Pulmonary artery endothelial cell (primary cell): ENCODE results near the gene CEP350. TPM values are rescaled to one million over a fixed set of nuclear protein-coding genes. Genes with fewer than 3 reads are reported as not detected.

Experiments used
- DNase-seq: peaks from one replicate; pipeline ENCODE4 v3.0.0-alpha.2; 2011; ENCODE audit warnings: low read depth, low spot score
- total RNA-seq: library from RNA; depleted of rRNA; stranded (reverse); fragments of >200 nt; gene quantifications from 2 replicates; pipeline ENCODE4 v1.2.3, GENCODE V29; 2014

Gene CEP350
- total RNA-seq, 1 donor from 2014 or later = 40.6 TPM

DNA sequence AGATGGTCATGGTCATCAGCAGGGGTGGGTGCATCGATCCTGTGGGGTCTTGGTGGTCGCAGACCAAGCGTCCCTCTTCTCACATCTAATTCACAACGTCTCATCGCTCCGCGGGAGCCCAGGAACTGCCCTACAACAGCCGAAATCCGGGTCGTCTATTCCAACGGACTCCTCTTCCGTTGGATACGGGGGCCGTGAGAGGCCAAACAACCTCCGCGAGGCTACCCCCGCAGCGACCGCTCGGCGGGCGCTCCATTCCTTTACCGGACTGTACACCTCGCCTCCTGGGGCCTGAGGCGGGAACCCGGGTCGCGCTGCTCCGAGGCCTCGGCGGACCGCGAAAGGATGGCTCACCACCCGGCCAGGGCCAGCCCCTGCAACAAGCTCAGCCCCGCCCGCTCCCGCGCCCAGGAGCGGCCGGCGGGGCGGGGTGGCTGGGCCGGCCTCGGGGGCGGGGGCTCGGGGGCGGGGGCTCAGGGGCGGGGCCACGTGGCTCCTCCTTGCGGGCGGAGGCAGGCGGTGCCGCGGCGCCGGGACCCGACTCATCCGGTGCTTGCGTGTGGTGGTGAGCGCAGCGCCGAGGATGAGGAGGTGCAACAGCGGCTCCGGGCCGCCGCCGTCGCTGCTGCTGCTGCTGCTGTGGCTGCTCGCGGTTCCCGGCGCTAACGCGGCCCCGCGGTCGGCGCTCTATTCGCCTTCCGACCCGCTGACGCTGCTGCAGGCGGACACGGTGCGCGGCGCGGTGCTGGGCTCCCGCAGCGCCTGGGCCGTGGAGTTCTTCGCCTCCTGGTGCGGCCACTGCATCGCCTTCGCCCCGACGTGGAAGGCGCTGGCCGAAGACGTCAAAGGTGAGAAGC is 199.9 kb downstream of the CEP350 start, which contains the start of gene QSOX1:
Gene QSOX1 (plus strand): TSS at position 545 of the 857 bp plus-strand sequence. CDS start 39 bp downstream, at position 584.
- DNase-seq = no peak

DNA sequence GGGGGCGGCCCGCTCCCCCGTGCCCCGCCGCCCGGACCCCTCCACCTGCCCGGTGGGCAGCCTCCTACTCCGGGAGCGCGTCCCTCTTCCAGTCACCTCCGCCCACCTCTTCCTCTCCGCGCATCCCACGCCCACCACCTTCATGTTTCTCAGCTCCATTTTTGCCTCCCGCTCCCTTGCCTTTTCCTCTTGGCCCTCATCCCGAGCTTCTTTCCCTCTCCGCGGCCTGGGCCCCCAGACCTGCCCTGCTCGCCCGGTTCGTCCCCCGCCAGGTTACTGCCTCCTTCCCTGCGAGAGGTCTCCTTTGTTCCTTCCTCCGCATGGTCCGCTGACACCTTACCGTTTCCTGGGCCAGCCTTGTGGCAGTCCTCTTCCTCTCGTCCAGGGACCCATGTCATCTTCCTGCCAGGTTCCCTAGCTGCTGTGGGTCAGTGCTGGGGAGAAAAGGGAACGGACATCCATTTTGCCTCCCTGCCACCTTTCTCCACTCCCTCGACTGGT is 200.6 kb downstream of the CEP350 start:
- DNase-seq = no peak

DNA sequence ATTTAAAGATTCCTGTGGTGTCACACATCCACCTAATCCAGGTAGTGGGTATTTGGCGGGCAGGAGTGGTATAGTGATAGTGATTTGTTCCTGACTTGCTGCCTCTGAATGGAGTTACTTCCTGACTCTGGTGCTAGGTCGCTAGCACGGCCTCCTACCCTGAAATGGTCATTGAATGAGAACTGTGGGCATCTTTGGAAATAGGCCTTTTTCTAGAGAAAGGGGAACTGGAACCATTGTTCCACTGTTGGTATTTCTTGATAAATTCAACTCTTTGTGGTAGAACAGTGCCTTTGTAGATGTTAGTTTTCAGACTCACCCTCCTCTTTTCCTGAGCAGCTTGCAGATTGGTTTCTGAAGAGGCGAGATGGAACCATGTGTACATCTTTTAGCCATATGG is 201.6 kb downstream of the CEP350 start:
- no peak for DNase-seq

DNA sequence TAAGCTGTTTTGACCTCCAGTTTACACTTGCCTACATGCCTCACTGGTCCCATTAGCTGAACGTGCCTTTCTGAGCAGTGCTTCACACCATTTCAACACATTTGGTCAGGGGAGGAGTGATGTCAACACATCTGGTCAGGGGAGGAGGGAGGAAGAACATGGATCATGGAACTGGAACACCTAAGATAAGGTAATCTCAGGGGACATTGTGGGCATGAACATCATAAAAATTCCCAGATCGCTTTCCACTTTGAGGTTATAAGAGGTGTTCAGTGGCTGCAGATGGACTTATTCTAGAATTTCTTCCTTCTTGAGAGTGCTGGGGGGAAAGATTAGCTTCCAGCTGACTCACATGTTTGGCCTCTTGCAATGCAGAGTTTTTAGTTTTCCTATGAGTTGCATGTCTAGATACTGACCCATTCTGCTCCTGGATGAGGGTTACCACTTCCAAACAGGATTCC is 202.1 kb downstream of the CEP350 start:
- no peak for DNase-seq

DNA sequence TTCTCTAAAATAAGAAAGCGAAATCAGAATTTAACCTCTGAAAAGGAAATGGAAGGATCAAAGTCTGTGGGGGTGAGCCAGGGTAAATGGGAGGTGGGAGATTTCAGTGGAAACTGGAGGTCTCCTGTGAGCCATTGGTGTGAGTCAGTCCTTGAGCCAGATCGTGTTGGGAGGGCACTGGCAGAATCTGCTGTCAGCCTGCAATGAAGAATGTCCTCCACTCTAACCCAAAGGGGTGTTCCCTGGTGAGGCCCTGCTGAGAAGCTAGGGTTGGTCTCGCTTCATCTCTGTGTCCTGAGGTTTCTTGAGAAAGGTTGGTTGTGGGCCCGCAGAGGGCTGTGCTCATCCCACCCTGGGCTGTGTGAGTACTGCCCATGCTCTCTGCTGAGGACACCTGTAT is 202.5 kb downstream of the CEP350 start:
- DNase-seq = no peak

DNA sequence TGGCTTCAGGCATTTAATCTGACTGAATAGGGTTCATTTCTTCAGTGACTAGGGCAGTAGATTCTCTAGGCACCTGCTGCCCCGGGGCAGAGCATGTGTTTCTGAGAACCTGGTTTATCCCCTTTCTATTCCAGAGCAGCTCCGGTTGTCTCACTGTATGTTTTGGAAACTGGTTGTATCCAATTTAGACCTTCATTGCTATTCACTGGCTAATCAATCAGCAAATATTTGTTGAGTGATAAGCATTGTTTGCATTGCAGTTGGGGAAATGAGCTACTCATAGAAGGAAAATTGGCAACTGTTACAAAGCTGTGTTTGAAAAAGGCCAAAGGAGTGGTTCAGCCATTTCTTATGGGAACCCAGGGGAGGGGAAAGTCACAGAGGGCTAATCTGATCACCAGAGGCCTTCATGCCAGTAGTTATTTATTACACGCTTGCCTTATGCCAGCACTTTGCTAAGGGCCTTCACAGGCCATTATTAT is 203.0 kb downstream of the CEP350 start:
- no peak for DNase-seq

DNA sequence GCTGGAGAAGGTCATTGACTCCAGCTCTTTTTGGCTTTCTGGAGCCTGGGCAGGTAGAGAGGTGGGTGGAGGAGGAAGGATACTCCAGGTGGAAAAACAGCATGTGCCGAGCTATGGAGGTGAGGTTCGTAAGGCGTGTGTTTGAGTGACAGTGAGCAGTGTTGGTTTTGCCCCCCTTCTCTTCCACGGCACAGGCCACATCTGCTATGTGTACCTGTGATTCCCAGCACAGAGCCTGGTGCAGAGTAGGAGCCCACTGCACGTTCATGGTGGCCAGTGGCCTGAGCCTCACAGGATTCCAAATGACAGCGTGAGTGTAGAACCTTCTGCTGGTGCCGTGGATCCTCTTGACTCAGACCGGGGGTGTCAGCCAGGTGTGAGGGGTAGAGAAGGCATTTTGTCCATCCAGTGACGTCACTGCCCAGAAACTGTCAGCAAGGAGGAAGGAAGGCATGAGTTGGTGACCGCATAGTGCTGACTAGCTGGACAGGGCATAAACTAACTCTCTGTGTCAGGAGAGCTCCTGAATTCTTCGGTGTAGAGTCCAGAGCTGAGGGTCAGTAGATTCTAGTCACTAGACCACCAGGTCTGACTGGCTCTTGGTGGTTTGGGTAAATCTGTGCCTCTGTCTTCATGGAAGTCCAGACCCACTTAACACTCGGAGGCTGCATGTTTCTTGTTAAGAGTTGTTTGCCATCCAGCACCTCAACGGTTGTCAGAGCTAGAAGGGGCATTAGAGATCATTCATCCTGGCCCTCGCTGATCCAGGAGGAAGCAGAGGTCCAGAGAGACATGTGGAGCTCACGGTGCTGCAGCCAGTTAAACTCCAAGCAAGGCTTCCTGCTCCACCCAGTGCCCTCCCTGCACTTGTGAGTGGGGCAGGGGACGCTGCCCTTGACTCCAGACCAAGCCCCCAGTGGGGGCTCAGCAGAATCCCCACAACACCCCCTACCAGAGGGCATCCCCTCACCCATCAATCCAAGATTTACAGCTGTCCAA is 203.8 kb downstream of the CEP350 start:
- DNase-seq = no peak

DNA sequence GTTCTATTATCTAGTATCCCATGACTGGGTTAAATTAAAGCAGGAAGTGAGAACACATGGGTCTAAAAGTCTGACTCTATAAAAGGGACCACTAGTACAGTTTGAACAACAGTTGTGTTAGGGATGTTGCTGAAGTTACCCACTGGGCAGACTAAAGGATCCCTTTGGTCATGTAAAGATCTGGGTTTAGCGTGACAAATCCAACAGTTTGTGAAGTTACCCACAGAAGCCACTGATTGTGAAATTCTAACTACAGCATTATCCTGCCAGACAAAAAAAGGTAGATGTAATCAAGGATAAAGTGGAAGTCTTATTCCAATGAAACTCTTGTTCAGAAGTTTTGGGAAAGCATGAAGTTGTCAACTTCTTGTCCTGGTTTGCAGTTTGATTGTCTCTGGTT is 205.7 kb downstream of the CEP350 start:
- DNase-seq = no peak

DNA sequence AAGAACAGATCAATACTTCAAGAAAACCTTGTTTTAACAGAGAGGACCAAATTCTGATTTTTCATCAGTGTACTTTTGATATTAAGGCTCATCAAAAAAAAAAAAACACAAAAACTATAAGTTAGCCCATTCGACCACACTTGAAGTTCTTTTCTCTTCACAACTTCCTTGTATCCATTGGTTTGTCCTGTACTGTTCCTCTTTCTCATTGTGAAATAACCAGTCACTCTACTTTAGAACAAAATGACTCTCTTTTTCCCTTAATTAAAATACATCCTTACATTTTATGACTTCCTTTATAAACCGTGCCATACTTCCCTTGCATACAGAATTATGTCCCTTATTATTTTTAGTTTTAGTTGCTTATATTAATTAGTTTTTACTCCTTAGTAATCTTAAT is 208.4 kb downstream of the CEP350 start:
- no peak for DNase-seq

Other genes starting within 250 kb of the CEP350 start
- gene FAM163A, start 211.5 kb upstream of the CEP350 start, total RNA-seq = 0.07 TPM in 1 of 2 replicates, not detected in the other
- 76.8 and 133 TPM in 2 replicates for gene TOR1AIP2, start 77.0 kb upstream of the CEP350 start, total RNA-seq
- 24.5 and 37.9 TPM in 2 replicates for gene TOR1AIP1, start 72.5 kb upstream of the CEP350 start, total RNA-seq
- 121 and 139 TPM in 2 replicates for gene QSOX1, start 200.1 kb downstream of the CEP350 start, total RNA-seq